ENCODE measurements around the gene RALGAPA2. TPM values are rescaled to one million over a fixed set of nuclear protein-coding genes. Genes with fewer than 3 reads are reported as not detected.

The RALGAPA2 gene
- total and polyA plus RNA-seq, 9 donors = 8.4 to 31.7 (median 19.9) TPM

GRCh38 chr20:20638878-20639277, 73.6 kb downstream of the RALGAPA2 start:
- no peaks in the 10 kb centered on the region for H3K36me3 ChIP-seq
- TF ChIP-seq CTCF (IDR thresholded peaks at IDR 0.05) (no peak), POLR2A (IDR thresholded peaks at IDR 0.05) (no peak), EP300 (IDR thresholded peaks at IDR 0.05) (no peak)
- intact Hi-C loops (cut with DNase I) = no loop called here

GRCh38 chr20:20637998-20638725, 74.3 kb downstream of the RALGAPA2 start:
- TF ChIP-seq POLR2A (IDR thresholded peaks at IDR 0.05) = no peak
- TF ChIP-seq CTCF (IDR thresholded peaks at IDR 0.05) = no peak
- TF ChIP-seq EP300 (IDR thresholded peaks at IDR 0.05) = no peak
- DNase-seq = no peak
- intact Hi-C loops (cut with DNase I) = no loop called here
- Histone ChIP-seq H3K36me3 (no peaks in the 10 kb centered on the region), H3K27ac (no peak overlapping the region), H3K4me3 (no peak overlapping the region), H3K9me3 (no peaks in the 10 kb centered on the region), H3K27me3 (no peaks in the 10 kb centered on the region), H3K4me1 (ENCODE audit: insufficient read depth) (no peaks in the 10 kb centered on the region)
- WGBS, 3 donors = 91 to 97% (median 96%) methylated on average over 7 of the region's 7 CpGs

More at GRCh38 chr20:20638878-20639277, 73.6 kb downstream of the RALGAPA2 start:
- no peak for DNase-seq
- no peaks in the 10 kb centered on the region for H3K4me1 ChIP-seq (ENCODE audit: insufficient read depth)
- whole genome bisulfite sequencing, 3 donors = 45 to 53% (median 51%) methylated on average over 2 of the region's 2 CpGs
- H3K9me3 ChIP-seq = no peaks in the 10 kb centered on the region
- no peak overlapping the region for H3K27ac ChIP-seq
- no peak overlapping the region for H3K4me3 ChIP-seq
- no peaks in the 10 kb centered on the region for H3K27me3 ChIP-seq

GRCh38 chr20:20635006-20635405, 77.4 kb downstream of the RALGAPA2 start:
- no peak for TF ChIP-seq EP300 (IDR thresholded peaks at IDR 0.05)
- no peak for TF ChIP-seq POLR2A (IDR thresholded peaks at IDR 0.05)
- no peak for TF ChIP-seq CTCF (IDR thresholded peaks at IDR 0.05)

GRCh38 chr20:20632644-20633043, 79.8 kb downstream of the RALGAPA2 start:
- H3K27ac ChIP-seq = no peak overlapping the region
- intact Hi-C loops (cut with DNase I) = no loop called here
- H3K27me3 ChIP-seq = no peaks in the 10 kb centered on the region
- H3K36me3 ChIP-seq = no peaks in the 10 kb centered on the region
- DNase-seq = no peak
- 94 to 96% (median 95%) methylated on average over 2 of the region's 2 CpGs for WGBS, 3 donors
- TF ChIP-seq EP300 (IDR thresholded peaks at IDR 0.05) = no peak
- no peak for TF ChIP-seq CTCF (IDR thresholded peaks at IDR 0.05)
- no peak for TF ChIP-seq POLR2A (IDR thresholded peaks at IDR 0.05)
- H3K4me3 ChIP-seq = no peak overlapping the region
- H3K4me1 ChIP-seq (ENCODE audit: insufficient read depth) = no peaks in the 10 kb centered on the region
- H3K9me3 ChIP-seq = no peaks in the 10 kb centered on the region

More at GRCh38 chr20:20635006-20635405, 77.4 kb downstream of the RALGAPA2 start:
- H3K9me3 ChIP-seq = no peaks in the 10 kb centered on the region
- no peaks in the 10 kb centered on the region for H3K4me1 ChIP-seq (ENCODE audit: insufficient read depth)
- H3K27ac ChIP-seq = no peak overlapping the region
- WGBS, 3 donors = 94 to 100% (median 96%) methylated on average over 2 of the region's 2 CpGs
- no peaks in the 10 kb centered on the region for H3K36me3 ChIP-seq
- no peak for DNase-seq
- no peaks in the 10 kb centered on the region for H3K27me3 ChIP-seq
- H3K4me3 ChIP-seq = no peak overlapping the region
- intact Hi-C loops (cut with DNase I) = no loop called here

All from ovary (tissue), 9 donors.